Activated T-cell treated with anti-CD3 and anti-CD28 coated beads for 4 hours (primary cell): ENCODE measurements around the gene AATF.

Source experiments
- DNase-seq: peaks from one replicate; pipeline ENCODE4 v3.0.0-alpha.2; 2020

Gene AATF

DNA sequence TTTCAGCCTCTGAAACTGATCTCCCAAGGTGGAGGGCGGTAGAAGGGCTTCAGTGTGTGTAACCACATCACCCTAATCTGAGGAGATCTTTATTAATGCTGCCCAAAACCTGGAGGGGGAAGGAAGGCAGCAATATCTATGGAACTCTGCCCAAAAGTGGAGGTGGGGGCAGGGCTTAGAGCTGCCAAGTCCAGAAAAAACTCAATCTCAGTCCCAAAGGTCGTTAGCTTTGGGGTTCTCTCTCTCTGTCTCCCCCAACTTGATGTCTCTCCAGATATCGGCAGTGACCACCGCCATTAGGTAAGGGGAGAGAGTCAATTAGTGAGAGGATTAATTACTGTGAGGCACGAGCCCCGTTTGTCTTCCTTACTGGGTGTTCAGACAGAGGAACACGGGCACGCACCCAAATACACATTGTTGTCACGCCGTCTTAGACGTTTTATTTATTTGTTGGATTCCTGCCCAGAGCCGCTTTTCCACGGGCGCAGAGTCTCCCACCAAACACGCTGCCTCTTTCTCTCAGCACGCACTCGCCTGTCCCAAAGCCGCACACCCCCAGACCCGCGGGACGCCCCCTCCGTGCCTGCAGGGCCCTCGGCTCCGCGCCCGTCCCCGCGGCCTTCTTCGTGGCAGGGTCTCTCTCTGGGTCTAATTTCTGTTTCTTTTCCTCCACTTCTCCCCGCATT, 16.9 kb upstream of the AATF start:
- no peak for DNase-seq

DNA sequence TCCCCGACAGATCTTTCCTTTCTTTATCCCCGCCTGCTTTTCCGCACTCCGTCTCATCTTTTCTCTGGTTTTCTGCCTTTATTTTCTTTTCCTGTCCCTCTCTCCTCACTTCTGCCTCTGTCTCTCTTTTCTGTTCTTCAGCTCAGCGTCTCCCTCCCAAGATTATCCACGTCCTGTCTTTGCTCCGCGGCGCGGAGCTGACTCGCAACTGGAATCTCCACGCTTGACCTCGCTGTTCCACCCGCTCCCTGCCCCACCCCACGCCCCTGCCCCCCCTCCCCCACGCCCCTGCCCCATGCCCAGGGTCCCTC, 16.4 kb upstream of the AATF start:
- no peak for DNase-seq

DNA sequence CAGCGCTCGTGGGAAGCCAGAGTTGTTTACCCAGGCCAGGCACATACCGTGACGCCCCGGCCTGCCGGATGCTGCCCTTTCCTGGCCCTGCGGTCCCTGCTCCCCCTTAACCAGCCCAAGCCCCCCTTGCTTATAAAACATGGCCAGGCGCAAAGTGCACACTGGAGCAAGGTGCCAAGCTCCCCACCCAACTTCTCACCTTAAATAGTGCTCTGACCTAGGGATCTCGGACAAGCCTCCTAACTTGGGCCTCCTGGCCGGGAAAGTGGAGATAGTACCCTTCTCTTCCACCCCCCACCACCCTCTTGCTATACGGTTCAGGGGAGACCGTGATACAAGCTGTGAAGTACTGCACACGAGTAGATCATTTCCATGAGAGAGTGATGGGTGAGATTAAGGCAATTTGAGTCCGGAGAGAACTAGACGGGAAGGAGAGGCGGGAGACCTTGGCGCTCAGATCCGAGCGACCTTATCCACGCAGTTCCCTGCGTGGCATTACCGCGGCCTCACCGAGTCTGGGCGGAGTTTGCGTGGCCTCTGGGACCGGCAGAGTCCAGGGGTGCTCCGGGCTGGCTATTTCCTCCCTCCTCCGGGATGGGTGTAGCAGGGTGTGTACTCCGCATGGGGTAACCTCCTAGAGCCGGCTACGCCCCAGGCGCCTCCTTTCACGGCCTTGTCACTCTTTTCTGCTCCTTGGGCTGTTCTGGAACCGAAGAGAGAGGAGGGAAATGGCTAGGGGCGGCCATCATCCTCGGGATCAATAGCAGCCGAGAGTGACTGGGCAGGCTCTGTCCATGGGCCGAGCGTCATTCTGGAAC, 15.9 kb upstream of the AATF start:
- DNase-seq = no peak

DNA sequence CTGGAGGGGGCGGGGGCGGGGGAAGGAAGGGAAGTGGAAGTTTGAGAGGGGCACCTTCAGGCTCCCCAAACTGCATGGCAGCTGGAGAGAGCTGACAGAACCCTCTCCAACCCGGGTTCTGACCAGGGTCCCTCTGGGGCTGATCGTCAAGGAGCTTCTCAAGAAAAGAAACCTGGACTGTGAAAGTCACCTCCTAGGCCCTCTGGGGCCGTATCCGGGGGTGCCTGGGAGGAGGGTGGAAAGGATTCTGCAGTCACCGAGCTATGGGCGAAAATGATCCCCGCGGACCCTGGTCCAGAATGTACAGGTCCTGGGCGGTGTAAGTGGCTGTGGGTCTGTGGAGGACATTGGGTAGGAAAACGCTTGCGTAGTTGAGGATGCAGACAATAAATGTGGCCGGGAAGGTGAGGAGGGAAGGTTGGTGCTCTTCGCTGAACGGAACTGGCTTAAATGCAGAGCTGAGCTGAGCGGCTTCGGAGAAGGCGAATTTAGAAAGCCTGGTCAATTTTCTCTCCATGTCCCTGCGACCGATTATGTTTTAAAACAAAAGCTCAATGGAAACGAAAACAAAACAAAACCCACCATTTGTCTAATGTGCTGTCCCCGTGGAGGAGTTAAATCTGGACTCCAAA, 15.1 kb upstream of the AATF start:
- no peak for DNase-seq

DNA sequence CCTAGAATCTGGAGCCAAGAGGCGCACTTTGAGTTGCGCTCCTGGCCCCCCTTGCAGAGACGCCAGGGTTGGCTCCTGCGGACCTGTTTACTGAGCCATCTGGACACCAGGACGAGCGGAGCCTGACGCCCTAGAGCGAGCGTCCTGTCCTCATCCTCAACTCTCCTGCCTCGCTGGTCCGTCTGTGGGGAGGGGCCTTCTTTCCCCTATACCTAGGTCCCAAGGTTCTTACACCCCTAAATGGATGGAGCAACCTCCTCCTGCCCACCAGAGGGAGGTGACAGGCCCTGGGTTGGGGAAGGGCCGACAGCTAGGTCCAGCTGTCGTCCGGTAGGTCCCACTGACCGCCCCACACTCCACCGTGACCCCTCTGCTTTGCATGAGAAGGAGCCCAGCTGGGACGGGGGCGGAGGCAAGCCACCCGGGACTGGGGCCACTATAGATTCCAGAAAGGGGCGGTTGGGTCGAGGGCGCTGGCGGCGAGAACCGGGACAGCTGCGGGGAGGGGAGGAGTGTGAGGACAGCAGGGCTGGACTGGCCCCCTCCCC, 14.5 kb upstream of the AATF start:
- DNase-seq = no peak

DNA sequence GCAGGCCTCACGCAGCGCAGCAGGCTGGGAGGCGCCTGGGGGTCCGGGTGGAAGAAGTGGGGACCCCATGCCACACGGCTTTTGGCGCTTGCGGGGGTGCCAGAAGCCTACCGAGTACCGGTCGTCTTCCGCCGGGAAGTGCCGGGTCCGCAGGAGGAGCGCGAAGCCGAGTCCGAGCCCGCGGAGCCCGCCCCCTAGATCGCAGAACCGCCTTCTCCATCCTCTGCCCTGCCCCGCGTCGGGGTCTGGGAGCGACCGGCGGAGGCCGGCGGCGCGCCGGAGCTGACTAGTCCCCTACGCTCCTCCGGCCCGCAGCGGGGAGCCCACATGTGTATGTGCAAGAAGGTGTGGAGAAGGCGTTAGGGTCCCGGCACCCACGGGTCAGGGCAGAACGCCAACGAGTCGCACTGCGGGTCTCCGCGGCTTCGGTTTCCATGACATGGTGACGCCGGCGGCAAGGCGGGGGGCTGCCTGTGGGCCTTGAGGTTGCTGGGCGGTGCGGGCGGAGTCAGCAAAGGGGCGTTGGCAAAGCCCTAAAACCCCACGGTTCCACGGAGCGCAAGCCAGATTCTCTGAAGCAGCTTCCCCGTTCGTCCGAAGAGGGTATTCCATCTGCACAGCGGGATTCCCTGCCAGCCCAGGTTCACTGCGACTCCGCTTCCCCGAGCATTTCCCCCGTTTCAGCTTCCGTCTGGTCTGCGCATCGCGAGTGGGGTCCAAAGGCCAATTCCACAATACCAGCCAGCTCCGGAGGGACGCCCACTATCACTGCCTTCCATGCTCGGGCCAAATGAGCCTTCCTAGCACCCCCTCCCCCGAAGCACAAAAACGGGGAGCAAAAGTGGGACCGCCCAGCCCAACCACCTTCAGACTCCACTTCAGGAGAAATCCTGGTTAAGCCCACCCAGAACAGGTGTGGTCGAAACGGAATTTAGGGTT, 13.8 kb upstream of the AATF start:
- no peak for DNase-seq

DNA sequence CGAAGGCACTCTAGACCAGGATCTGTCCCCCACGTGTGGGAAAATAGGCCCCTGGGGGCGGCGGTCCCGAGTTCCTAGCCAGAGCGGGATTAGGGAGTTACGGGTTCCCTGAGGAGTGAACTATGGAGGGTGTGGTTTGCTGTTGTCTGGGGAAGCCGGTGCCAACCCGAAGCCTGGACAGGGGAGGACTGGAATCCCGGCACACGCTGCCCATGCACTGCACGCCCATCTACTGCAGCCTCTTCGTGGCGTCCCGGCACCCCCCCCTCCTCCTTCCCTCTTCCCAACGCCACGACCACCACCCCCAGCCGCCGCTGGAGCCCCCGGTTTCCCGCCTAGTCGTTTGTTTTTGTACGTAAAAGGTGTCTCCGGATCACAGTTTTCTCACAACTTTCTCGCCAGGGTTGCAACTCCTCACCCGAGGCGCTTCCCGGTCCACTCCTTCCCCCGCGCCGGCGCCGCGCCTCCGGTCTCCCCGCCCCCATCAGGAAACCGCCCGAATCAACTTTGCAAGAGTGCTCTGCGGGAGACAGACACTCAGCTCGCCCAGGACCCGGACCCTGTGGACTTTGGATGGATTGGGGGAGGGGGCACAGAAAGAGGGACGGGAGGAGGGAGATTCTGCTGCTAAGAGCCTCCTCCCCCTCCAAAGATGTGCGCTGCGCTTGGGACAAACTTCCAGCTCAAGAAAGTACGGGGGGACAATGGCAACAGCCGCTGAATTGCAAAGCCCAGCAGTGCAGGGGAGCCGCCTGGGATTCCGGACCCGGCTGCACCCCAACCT, 12.9 kb upstream of the AATF start:
- DNase-seq = no peak

DNA sequence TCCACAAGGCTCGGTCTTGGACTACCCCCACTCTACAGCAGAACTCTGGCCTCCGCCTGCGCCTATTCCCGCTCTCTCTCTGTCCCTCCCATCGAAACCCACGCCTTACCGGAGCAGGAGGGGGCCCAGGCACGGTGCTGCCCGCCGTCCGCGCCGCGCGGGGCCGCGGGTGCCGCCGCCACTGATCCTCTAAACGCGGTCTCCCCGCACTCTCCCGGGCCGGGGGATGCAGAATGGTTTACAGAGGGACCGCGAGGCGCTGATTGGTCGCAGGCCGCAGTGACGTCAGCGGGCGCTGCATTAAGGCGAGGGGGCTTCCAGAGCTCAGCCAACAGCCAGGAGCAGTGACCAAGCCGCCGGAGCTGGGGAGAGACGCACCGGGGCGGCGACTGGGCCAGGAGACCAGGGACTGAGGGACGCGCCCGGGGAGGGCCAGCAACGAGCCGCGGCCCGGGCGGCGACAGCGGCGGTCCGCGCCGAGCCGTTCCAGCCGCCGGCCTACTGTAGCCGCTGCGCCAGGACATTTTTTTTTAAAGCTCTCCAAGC, 12.2 kb upstream of the AATF start:
- DNase-seq = no peak

DNA sequence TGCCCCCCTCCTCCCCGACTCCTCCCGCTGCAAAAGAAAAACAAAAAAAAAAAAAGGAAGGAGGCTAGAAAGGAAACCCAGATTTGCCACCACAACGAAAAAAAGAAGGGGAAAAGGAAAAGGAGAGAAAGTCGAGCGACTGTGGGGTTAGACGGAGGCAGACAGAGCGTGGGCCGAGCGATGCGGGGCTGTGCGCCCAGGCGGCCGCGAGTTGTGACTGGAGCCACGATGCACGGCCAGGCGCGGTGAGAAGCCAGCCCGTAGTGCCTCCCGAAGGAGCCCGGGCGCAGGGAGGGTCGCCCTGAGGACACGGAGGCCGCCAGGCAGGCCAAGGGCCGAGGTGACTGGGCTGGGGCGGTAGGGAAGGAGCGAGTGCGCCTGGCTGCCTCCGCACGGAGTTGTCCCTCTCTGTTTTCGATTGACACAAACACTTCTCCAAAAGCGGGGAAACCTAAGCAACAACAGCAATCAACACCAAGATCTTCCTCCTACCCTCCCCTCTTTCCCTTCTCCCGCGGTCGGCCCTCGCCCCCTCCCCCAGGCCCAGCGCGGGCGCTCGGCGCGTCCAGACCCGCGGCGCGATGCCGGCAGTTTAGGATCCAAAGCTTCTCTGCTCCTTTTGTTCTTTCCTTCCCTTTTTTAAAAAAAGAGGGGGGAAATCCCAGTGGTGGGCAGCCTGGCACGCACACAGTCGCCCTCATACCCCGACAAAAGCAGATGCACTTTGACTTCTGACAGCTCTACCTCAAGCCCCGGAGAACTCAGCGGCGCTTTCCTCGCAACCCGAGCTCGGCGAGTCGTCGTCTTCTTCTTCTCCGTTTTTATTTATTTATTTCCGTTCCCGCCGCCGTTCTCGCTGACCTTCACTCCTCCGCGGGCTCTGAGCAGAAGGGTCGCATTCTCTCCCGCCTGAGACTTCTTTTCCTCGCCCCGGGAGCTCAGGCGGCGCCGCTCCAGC, 11.5 kb upstream of the AATF start, which contains the start of gene LHX1:
Gene LHX1, plus strand, starts transcription at position 475 of the 958 bp plus-strand sequence. CDS start 723 bp downstream, outside the sequence.
- DNase-seq = no peak

DNA sequence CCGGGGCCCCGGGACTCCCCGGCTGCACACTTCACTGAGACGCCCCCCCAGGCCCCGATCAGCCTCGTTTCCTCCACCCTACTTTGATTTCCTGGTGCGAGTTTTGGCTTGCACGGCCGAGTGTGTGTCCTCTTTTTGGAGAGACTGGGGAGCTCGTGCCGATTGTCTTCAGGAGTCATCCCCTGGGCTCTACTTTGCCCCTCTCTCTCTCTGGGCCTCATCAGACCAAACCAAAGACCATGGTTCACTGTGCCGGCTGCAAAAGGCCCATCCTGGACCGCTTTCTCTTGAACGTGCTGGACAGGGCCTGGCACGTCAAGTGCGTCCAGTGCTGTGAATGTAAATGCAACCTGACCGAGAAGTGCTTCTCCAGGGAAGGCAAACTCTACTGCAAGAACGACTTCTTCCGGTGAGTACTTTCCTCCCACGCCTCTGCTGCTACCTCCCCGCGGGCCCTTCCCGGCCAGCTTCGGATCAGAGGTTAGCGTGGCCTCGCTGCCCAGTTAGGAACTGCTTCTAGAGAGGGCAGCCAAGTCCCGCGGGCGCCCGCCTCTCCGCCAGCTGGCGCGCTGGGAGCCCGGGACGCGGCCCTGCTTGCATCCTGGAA, 10.7 kb upstream of the AATF start:
- DNase-seq = no peak

DNA sequence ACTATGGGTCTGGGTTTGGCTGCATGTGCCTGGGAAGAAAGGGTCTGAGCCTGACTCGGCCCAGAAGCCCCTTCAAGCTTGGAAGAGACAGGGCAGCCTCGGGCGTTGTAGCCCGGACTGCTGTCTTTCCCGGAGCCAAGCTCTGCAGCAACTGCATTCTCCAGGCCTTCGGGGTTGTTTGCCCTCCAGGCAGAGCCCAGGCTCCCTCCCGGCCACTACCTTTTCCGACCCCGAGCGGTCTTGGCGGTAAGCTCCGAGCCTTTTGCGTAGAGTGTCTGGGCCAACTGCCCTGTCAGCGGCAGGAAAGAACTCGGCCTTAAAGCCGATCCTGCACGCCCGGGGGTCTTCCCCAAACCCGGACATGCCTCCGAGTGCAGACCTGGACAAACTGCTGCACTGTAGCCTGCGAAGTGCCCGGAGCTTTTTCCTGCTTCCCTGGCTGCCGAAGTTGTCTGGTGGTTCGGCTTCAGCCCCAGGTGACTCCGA, 10.1 kb upstream of the AATF start:
- DNase-seq = no peak

DNA sequence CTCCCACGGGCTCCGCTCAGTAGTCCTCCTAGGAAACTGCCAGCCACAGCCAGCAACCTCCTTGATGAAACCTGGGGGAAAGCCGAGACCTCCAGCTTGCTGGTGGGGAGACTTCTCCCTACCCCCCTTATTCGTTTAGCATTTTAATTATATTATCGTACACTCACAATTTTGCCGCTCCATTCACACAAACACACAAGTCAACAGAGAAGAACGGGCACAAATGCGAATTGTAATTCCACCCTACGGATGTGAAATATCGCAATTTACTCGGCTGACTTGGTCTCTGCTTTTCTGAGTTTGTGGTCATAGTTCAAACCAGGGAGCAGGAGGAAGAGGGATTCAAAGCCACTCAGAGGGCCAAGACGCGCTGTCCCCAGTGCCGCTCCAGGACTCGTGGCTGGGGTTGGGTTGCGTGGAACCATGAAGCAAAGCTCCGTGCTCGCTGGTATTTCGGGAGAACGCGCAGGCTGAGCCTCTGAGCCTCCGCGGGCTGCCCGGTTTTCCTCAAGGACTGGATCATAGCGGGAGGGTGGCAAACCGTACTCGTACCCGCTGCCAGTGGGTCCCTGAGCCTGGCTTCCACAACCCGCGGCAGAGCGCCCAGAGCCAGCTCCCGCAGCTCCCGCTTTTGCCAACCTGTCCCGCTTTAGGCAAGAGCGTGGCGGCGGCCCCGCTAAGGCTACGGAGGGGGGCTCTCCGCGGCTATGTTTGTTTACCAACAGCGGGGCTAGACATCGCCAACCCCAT, 9.5 kb upstream of the AATF start:
- DNase-seq = no peak

DNA sequence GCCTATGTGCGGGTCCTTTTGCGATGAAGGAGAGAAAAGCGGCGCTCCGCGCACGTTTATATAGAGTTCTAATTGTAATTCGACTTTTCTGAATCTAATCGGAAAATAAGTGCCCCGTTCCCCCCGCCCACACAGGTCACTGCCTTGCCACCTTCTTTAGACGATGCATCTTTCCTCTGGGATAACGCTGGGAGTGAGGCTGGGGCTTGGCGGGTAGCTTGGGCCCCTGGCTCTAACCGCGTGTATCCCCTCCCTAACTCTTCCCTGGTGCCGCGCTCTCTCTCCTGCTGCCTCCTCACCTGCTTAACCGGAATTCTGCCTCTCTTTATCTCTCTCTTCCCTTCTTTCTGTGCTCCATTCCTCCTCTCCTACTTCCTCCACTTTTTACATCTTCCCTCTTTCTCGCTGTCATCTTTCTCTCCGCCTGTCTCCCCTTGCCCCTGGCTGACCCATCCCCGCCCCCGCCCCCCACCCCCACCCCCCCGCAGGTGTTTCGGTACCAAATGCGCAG, 8.9 kb upstream of the AATF start:
- no peak for DNase-seq

DNA sequence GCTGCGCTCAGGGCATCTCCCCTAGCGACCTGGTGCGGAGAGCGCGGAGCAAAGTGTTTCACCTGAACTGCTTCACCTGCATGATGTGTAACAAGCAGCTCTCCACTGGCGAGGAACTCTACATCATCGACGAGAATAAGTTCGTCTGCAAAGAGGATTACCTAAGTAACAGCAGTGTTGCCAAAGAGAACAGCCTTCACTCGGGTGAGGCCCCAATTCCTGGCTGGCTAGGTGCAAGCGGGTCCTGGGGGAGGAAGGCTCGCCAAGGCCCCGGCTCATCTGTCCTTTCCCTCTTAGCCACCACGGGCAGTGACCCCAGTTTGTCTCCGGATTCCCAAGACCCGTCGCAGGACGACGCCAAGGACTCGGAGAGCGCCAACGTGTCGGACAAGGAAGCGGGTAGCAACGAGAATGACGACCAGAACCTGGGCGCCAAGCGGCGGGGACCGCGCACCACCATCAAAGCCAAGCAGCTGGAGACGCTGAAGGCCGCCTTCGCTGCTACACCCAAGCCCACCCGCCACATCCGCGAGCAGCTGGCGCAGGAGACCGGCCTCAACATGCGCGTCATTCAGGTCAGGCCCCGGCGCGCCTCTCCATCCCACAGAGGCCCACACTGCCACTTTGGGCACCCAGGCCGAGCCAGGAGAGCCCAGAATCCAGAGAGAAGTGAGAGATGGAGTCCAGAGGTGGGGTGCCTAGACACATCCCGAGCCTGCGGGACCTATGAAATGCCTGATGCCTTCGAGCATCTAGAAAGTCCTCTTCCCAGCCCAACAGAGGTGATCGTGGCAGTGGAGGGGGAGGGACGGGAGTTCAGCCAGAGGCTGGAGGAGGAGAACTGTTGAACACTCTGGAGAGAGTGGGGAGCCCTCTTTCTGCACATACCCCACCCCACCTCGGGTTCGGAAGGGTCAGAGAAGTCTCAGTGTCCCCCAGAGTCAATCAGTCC, 8.2 kb upstream of the AATF start:
- no peak for DNase-seq

DNA sequence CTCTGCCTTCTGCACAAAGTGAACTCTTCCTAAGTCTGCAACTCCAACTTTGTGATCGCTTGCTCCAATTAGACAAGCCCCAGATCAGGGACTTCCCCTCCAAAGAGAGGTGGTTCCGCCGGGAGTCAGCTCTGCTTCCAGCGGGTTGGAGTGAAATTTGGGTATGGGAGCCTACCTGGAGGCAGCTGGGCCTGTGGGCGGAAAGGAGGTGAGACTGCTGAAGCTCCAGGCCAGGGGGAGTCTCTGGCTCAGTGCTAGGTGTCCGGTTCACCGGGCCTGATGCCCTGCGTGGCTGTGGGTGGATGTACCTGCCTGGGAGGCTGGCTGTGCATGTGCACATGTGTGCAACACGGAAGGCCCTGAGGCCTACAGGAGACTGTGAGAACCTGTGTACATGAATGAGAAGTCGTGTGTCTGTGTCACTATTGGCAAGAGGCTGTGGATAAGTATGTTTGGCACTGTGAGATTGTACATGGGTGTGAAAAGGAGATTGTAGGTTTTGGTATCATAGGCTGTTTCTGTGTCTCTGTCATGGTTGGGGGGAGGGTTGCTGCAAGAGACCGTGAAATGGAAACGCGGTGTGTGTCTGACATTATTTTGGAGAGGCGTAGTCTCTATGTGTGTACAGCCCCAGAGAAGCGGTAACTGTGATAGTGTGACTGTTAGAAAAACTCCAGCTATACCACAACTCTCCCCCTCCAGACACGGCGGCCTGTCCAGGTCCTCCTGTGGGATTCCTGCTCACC, 7.3 kb upstream of the AATF start:
- no peak for DNase-seq

DNA sequence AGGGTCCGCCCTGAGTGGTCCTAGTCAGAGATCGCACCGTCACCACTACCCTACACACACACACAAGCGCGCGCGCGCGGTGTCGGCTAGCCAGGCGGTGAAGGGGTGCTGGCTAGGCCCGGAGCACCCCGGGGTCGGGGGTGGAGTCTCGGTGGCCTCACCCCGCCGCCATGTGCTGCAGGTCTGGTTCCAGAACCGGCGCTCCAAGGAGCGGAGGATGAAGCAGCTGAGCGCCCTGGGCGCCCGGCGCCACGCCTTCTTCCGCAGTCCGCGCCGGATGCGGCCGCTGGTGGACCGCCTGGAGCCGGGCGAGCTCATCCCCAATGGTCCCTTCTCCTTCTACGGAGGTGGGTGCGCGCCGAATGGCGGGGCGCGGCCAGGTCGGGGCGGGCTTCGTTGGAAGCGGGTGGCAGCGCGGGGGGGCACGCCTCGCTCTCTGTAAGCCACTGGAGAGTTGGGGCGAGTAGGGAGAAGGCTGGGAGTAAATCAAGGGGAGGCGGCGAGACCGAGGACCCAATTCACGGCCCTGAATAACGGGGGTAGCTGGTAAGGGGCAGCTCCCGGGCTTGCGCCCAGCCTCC, 6.6 kb upstream of the AATF start:
- DNase-seq = no peak
